GM06990 (cell line): ENCODE results near the gene YOD1.
A peak's percentile ranks its signal among the peaks of the same experiment; 100 is the strongest.

Experiments used
- DNase-seq: peaks from one replicate; pipeline ENCODE4 v3.0.0-alpha.2; 2011; ENCODE audit not compliant: insufficient read length; ENCODE audit errors: extremely low read depth
- H3K27me3 ChIP-seq: replicated peaks from 2 replicates; pipeline ENCODE4 v1.6.0; 2011; ENCODE audit warnings: low read length; ENCODE audit not compliant: control insufficient read depth, insufficient read depth
- H3K36me3 ChIP-seq: 2 replicates; pipeline ENCODE4 v1.5.1; 2011; ENCODE audit warnings: low read length; ENCODE audit not compliant: control insufficient read depth, insufficient read depth
- H3K4me3 ChIP-seq: replicated peaks from 2 replicates; pipeline ENCODE4 v1.5.1; 2011; ENCODE audit warnings: low read depth, mild to moderate bottlenecking, control low read depth, low read length
- TF ChIP-seq, protein P1 (sequence below): IDR thresholded peaks from 2 replicates; pipeline ENCODE4 v1.5.1; 2011; ENCODE audit warnings: low read length, control low read depth, mild to moderate bottlenecking, inconsistent platforms; ENCODE audit not compliant: insufficient read depth, poor library complexity, severe bottlenecking

Gene YOD1

DNA sequence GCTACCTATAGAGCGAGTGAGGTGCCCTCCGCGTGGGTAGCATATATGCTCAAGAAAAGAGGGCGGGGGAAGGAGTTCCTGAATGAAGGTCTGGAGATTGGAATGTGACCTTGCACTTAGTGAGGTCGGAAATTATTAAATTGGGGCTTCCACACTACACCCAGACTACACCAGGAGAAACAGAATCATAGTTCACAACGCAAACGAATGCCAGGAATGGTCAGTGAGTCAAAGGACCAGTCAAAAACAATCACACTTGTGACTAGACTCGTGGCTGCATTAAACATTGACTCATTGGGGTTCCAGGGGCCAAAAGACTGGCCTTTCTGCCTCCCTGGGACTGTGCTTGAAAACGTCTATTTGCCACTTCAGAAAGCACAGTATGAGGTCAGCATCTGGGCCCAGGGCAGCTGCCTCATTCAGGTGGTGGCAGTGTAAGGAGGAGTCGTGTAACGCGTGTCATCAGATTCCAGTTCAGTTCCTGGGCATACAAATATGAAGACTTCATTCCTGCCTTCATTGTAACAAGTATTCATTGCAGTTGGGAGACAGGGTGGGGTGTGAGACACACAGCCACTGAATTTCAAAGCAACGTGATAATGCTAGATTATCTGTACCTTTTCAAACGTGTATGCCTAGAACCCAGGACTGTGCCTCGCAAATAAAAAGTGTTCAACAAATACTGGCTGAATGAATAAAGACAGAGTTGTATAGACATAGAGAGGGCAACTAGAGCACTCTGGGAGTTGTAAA lies at the start of gene YOD1:
Gene YOD1 (minus strand): TSS at position 18 of the 753 bp plus-strand sequence. CDS start 178 bp downstream, outside the sequence.
- peak within 1 kb of the TSS; percentile 74 for H3K4me3 ChIP-seq
- DNase-seq = no peak
- TF ChIP-seq, protein P1, sequence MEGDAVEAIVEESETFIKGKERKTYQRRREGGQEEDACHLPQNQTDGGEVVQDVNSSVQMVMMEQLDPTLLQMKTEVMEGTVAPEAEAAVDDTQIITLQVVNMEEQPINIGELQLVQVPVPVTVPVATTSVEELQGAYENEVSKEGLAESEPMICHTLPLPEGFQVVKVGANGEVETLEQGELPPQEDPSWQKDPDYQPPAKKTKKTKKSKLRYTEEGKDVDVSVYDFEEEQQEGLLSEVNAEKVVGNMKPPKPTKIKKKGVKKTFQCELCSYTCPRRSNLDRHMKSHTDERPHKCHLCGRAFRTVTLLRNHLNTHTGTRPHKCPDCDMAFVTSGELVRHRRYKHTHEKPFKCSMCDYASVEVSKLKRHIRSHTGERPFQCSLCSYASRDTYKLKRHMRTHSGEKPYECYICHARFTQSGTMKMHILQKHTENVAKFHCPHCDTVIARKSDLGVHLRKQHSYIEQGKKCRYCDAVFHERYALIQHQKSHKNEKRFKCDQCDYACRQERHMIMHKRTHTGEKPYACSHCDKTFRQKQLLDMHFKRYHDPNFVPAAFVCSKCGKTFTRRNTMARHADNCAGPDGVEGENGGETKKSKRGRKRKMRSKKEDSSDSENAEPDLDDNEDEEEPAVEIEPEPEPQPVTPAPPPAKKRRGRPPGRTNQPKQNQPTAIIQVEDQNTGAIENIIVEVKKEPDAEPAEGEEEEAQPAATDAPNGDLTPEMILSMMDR = no peak

DNA sequence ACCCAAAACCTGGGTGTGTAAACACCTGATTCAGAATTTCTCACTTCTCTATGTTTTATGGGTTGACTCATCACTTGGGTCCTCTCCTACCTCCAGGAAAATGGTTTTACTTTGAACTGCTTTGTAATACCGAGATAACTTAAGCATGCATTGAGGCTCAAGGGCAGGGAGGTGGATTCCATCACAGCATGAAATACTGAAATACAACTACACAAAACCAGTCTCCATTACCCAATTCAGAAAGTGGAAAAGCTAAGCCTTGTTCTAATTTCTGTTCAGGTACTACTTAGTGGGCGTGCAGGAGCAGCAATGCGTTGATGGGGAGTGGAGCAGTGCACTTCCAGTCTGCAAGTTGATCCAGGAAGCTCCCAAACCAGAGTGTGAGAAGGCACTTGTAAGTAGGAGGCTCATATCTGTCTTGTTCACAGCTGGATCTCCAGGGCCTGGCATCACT lies 46.9 kb upstream of the YOD1 start:
- TF ChIP-seq, protein P1 = no peak
- Histone ChIP-seq H3K27me3 (no peaks in the 10 kb centered on the region), H3K36me3 (no peaks in the 10 kb centered on the region), H3K4me3 (no peak overlapping the region)
- DNase-seq = peak; percentile 31

More for the DNA sequence above, at the start of gene YOD1:
- Histone ChIP-seq H3K27me3 (no peaks in the 10 kb centered on the region), H3K36me3 (peaks cover 8% of the 10 kb centered on the region)

DNA sequence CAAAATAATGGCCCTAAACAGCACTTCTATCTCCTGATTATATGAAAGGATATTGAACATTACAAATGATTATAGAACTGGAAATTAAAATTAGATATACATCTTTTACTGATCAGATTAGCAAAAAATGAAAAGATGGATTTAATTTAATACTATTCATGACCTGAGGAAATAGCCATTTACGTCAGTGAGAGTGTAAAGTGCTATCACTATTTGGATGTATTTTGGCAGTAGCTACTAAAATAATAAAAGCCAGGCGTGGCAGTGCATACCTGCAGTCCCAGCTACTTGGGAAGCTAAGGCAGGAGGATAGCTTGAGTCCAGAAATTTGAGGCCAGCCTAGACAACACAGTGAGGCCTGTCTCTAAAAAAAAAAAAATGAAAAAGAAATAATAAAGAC lies 42.9 kb upstream of the YOD1 start:
- DNase-seq = no peak
- TF ChIP-seq, protein P1 = no peak
- H3K36me3 ChIP-seq = no peaks in the 10 kb centered on the region
- no peaks in the 10 kb centered on the region for H3K27me3 ChIP-seq
- H3K4me3 ChIP-seq = no peak overlapping the region

DNA sequence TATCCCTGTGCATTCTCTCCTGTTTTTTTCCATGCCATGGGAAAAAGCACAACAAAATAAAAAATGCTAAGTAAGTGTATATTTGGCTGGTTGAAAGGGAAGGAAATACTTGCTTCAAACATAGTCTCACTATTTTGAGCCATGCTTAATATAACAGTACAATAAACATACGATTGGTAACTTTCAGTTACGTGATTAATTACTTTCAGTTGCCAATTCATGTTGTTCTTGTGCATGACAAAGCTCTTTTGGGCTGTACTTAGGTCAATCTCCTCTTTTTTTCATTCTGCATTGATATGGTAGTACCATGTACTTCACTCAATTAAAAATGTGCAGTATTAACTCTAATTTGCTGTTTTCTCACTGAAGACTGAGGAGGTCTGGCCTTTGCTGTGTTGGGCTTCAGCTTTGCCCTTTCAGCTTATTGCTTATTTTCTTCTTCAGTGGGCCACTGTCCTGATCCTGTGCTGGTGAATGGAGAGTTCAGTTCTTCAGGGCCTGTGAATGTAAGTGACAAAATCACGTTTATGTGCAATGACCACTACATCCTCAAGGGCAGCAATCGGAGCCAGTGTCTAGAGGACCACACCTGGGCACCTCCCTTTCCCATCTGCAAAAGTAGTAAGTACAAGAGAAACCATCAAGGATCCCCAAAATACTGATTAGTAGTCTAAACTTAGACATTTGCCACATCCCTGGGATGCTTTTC lies 40.3 kb upstream of the YOD1 start:
- no peaks in the 10 kb centered on the region for H3K36me3 ChIP-seq
- H3K27me3 ChIP-seq = no peaks in the 10 kb centered on the region
- DNase-seq = no peak
- TF ChIP-seq, protein P1 = no peak
- H3K4me3 ChIP-seq = no peak overlapping the region

DNA sequence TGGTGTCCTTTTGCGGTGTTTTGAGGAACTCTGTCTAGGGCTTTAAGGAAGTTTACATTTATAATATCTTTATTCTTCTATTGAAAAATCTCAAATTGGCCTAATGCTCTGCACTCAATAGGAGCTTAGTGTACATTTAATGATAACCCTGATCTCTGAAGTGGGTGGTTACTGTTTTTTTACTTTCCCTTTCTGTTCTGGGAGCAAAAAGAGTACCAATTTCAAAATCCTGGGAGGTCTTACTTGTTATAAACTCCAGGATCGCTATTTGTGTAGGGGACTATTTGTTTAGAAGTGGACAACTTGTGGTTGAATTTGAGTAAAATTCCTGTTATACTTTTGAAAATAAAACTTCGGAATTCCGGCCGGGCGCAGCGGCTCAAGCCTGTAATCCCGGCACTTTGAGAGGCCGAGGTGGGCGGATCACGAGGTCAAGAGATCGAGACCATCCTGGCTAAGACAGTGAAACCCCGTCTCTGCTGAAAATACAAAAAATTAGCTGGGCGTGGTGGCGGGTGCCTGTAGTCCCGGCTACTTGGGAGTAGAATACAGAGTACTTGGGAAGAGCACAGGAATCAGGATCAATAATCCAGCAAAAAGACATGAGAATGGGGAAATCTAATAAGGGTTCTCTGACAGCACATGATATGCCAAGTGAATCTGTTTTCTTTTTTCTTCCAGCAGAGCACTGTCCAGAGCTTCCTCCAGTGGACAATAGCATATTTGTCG lies 38.8 kb upstream of the YOD1 start:
- TF ChIP-seq, protein P1 = no peak
- Histone ChIP-seq H3K27me3 (no peaks in the 10 kb centered on the region), H3K36me3 (no peaks in the 10 kb centered on the region), H3K4me3 (no peak overlapping the region)
- DNase-seq = no peak
